HepG2 (cell line): Measurements from ENCODE around the gene EMC9. TPM values are rescaled to one million over a fixed set of nuclear protein-coding genes. Genes with fewer than 3 reads are reported as not detected.

Experiments
- ATF7 ChIP-seq, 2 experiments: fragments of 450-650 bp in 1 of 2; sonication (generic) in 1 of 2; formaldehyde crosslinking in 1 of 2; IDR thresholded peaks; 2 replicates each; pipeline versions ENCODE4 v1.4.0 to v1.6.1; 2016 to 2020; ENCODE audit warnings: antibody characterized with exemption in 1 of 2, mild to moderate bottlenecking in 1 of 2, missing genetic modification reagents in 1 of 2
- CSRNP1 ChIP-seq: sonication (generic); formaldehyde crosslinking; IDR thresholded peaks from 2 replicates; pipeline ENCODE4 v1.8.1; 2023; ENCODE audit warnings: mild to moderate bottlenecking, missing genetic modification reagents
- DNMT3B ChIP-seq: conservative IDR thresholded peaks from 2 replicates; pipeline ENCODE4 v1.6.1; 2016; ENCODE audit warnings: missing biosample characterization, control low read depth
- DR1 ChIP-seq: sonication (generic); formaldehyde crosslinking; IDR thresholded peaks from 2 replicates; pipeline ENCODE4 v1.8.0; 2021; ENCODE audit warnings: mild to moderate bottlenecking, missing genetic modification reagents, inconsistent platforms
- HDAC2 ChIP-seq: sonication (generic); formaldehyde crosslinking; IDR thresholded peaks from 2 replicates; pipeline ENCODE4 v1.4.0; 2020; ENCODE audit warnings: missing genetic modification reagents
- HNF4G ChIP-seq, 2 experiments: sonication (generic) in 1 of 2; formaldehyde crosslinking in 1 of 2; IDR thresholded peaks; 2 replicates each; pipeline versions ENCODE4 v1.4.0 to v1.6.1; 2011 to 2020; ENCODE audit warnings: borderline replicate concordance in 2 of 2, low read depth in 2 of 2, mild to moderate bottlenecking in 2 of 2, low read length in 1 of 2, missing genetic modification reagents in 1 of 2, moderate library complexity in 1 of 2
- KAT2B ChIP-seq: fragments of 150-350 bp; IDR thresholded peaks from 2 replicates; pipeline ENCODE4 v1.6.1; 2014; ENCODE audit warnings: low read depth, low read length, borderline replicate concordance
- KDM3A ChIP-seq: IDR thresholded peaks from 2 replicates; pipeline ENCODE4 v1.6.1; 2018; ENCODE audit warnings: low read depth, missing compliant biosample characterization
- MYC ChIP-seq: sonication (generic); formaldehyde crosslinking; IDR thresholded peaks from 2 replicates; pipeline ENCODE4 v1.9.0; 2021; ENCODE audit warnings: missing genetic modification reagents, borderline replicate concordance
- NPAS2 ChIP-seq: sonication (generic); formaldehyde crosslinking; IDR thresholded peaks from 2 replicates; pipeline ENCODE4 v1.8.0; 2022; ENCODE audit warnings: mild to moderate bottlenecking, missing genetic modification reagents, borderline replicate concordance
- SOX13 ChIP-seq, 3 experiments: fragments of 450-650 bp in 1 of 3; sonication (generic) in 1 of 3; formaldehyde crosslinking in 1 of 3; IDR thresholded peaks in 2 of 3; conservative IDR thresholded peaks in 1 of 3; 2 replicates each; pipeline versions ENCODE4 v1.5.0 to v1.6.1; 2016 to 2020; ENCODE audit warnings: antibody characterized with exemption in 1 of 3, mild to moderate bottlenecking in 1 of 3, missing compliant biosample characterization in 1 of 3, missing genetic modification reagents in 1 of 3, moderate library complexity in 1 of 3
- TAF15 ChIP-seq: fragments of 200-400 bp; formaldehyde crosslinking; IDR thresholded peaks from one replicate; pipeline ENCODE4 v1.6.1; 2018; ENCODE audit warnings: mild to moderate bottlenecking, low read depth, low read length; ENCODE audit not compliant: poor library complexity, severe bottlenecking
- TCF7L2 ChIP-seq: IDR thresholded peaks from 2 replicates; pipeline ENCODE4 v1.6.1; 2011; ENCODE audit warnings: mild to moderate bottlenecking, low read depth, low read length, moderate library complexity
- WIZ ChIP-seq: sonication (generic); formaldehyde crosslinking; IDR thresholded peaks from 2 replicates; pipeline ENCODE4 v1.5.1; 2020; ENCODE audit warnings: mild to moderate bottlenecking, missing genetic modification reagents
- ZBTB7B ChIP-seq: sonication (generic); formaldehyde crosslinking; IDR thresholded peaks from 2 replicates; pipeline ENCODE4 v1.4.0; 2020; ENCODE audit warnings: missing genetic modification reagents
- ZFP36 ChIP-seq: fragments of 150-350 bp; IDR thresholded peaks from 2 replicates; pipeline ENCODE4 v1.6.1; 2018; ENCODE audit warnings: borderline replicate concordance, low read length, low read depth; ENCODE audit not compliant: partially characterized antibody
- ZNF121 ChIP-seq: sonication (generic); formaldehyde crosslinking; IDR thresholded peaks from 2 replicates; pipeline ENCODE4 v1.5.0; 2020; ENCODE audit warnings: mild to moderate bottlenecking, missing genetic modification reagents
- ZNF280D ChIP-seq: sonication (generic); formaldehyde crosslinking; IDR thresholded peaks from 2 replicates; pipeline ENCODE4 v1.5.1; 2020; ENCODE audit warnings: mild to moderate bottlenecking, missing genetic modification reagents
- ZNF547 ChIP-seq: sonication (generic); formaldehyde crosslinking; IDR thresholded peaks from 2 replicates; pipeline ENCODE4 v1.5.1; 2020; ENCODE audit warnings: mild to moderate bottlenecking, missing genetic modification reagents
- ZNF549 ChIP-seq: sonication (generic); formaldehyde crosslinking; IDR thresholded peaks from 2 replicates; pipeline ENCODE4 v1.5.0; 2020; ENCODE audit warnings: missing genetic modification reagents
- ZSCAN9 ChIP-seq: IDR thresholded peaks from 2 replicates; pipeline ENCODE4 v1.6.1; 2016; ENCODE audit warnings: borderline replicate concordance
- polyA plus RNA-seq, 8 experiments: library from polyadenylated mRNA; depleted of rRNA in 3 of 8; stranded (reverse) in 7 of 8; unstranded in 1 of 8; fragments of >200 nt; fragmentation: Illumina TruSeq in 4 of 8; extraction: Trizol in 4 of 8; gene quantifications; 2 replicates each; pipeline versions ENCODE4 v1.2.1 to v1.2.3, GENCODE V29; 2011 to 2016; ENCODE audit warnings: low read depth in 4 of 8, missing spikeins in 1 of 8, mixed read lengths in 1 of 8; ENCODE audit not compliant: insufficient read depth in 1 of 8
- total RNA-seq, 5 experiments: library from RNA; depleted of rRNA; stranded (reverse); fragments of >200 nt; fragmentation: Illumina TruSeq; extraction: Trizol; gene quantifications; 2 replicates each; pipeline ENCODE4 v1.2.3, GENCODE V29; 2016; ENCODE audit warnings: low read depth in 1 of 5

Gene EMC9
- total and polyA plus RNA-seq, 2 of the 13 experiments (the other 11 are each of a cell fraction or from before 2014, with no cell fraction given) = 60.5 to 78.7 TPM

- no peak for TF ChIP-seq ATF7 (IDR thresholded peaks at IDR 0.05)
- peak; percentile 95; the same call in 1 of the 2 replicates for TF ChIP-seq ATF7 (CRISPR knock-in tag; IDR thresholded peaks at IDR 0.05)
- TF ChIP-seq TAF15 = no peak
- peak; percentile 99 for TF ChIP-seq ZSCAN9 (CRISPR knock-in tag)
- TF ChIP-seq KAT2B = no peak
- TF ChIP-seq SOX13 (IDR thresholded peaks at IDR 0.05) = peak; percentile 74
- TF ChIP-seq SOX13 (CRISPR knock-in tag; conservative IDR thresholded peaks at IDR 0.05 in 1 of 2, IDR thresholded peaks at IDR 0.05 in 1 of 2) = peak; percentile 82 to 96
- TF ChIP-seq WIZ (CRISPR knock-in tag) = peak; percentile 80
- no peak for TF ChIP-seq TCF7L2
- TF ChIP-seq ZNF549 (CRISPR knock-in tag) = 0 out of 2 replicates have a peak, but pooled peaks have one; percentile 12
- TF ChIP-seq ZNF121 (CRISPR knock-in tag) = no peak
- no peak for TF ChIP-seq ZFP36
- peak; percentile 99 for TF ChIP-seq DNMT3B (CRISPR knock-in tag)
- TF ChIP-seq DR1 (CRISPR knock-in tag) = peak; percentile 79; the same call in 1 of the 2 replicates
- TF ChIP-seq MYC = peak; percentile 100
- peak; percentile 98 for TF ChIP-seq CSRNP1 (CRISPR knock-in tag)
- peak; percentile 98 for TF ChIP-seq HDAC2 (CRISPR knock-in tag)
- TF ChIP-seq ZBTB7B = peak; percentile 97
- peak; percentile 95 for TF ChIP-seq ZNF280D (CRISPR knock-in tag)
- no peak for TF ChIP-seq NPAS2 (CRISPR knock-in tag)
- TF ChIP-seq HNF4G (IDR thresholded peaks at IDR 0.05; ENCODE audit: borderline replicate concordance, low read depth, low read length) = peak; percentile 87
- TF ChIP-seq HNF4G (CRISPR knock-in tag; IDR thresholded peaks at IDR 0.05; ENCODE audit: borderline replicate concordance, low read depth) = peak; percentile 76; the same call in 1 of the 2 replicates
- peak; percentile 99 for TF ChIP-seq KDM3A (CRISPR knock-in tag)
- TF ChIP-seq ZNF547 (CRISPR knock-in tag) = peak; percentile 95
Observed at GRCh38 chr14:24095271-24096068, 45.9 kb downstream of the EMC9 start (continued).
